Heart left ventricle (tissue), 13 donors: ENCODE measurements around the gene FAM120B.

Experiments
- POLR2A ChIP-seq, 2 donors: fragments of 450-650 bp; IDR thresholded peaks; one replicate each; pipeline ENCODE4 v1.6.1; 2017; ENCODE audit warnings: antibody characterized with exemption in 2 of 2, mild to moderate bottlenecking in 2 of 2, moderate library complexity in 2 of 2
- TF ChIP-seq, protein P1 (sequence below), 12 donors: fragments of 200-600 bp; sonication (generic) in 4 of 12; IDR thresholded peaks; one replicate each; pipeline versions ENCODE4 v1.5.0 to v1.8.0; 2018 to 2022; ENCODE audit warnings: antibody characterized with exemption in 12 of 12, mild to moderate bottlenecking in 5 of 12
- donor health status: ischemic (EF 13 %, LVEDD 7.1; RV severe dilation, severe dysfunction).
- donor health status: DM: no; HTN: yes; CAD: no.
- donor health status: DM: no; HTN: no; CAD: no.
- donor health status: ischemic (EF 25% LVEDD 6.9; RV normal size, moderate dysfunction).
- donor health status: ischemic (EF 25% LVEDD 5.7; RV mildly dilated, moderate dysfunction).
- donor health status: ischemic (EF 35%, LVEDD 5.7; RV mildly dilated, moderate dysfunction).
- donor health status: nonischemic (EF 11% LVEDD 7.7; RV severe dilation, severe dysfunction).
- donor health status: DM: yes; HTN: yes; CAD: no.
- donor health status: PGD.
- donor health status: ischemic (EF 29% LVEDD 5.4; RV normal size, mild dysfunction).
- donor health status: nonischemic (EF 23%, LVEDD 6.1; RV moderate dilation, normal function).

DNA sequence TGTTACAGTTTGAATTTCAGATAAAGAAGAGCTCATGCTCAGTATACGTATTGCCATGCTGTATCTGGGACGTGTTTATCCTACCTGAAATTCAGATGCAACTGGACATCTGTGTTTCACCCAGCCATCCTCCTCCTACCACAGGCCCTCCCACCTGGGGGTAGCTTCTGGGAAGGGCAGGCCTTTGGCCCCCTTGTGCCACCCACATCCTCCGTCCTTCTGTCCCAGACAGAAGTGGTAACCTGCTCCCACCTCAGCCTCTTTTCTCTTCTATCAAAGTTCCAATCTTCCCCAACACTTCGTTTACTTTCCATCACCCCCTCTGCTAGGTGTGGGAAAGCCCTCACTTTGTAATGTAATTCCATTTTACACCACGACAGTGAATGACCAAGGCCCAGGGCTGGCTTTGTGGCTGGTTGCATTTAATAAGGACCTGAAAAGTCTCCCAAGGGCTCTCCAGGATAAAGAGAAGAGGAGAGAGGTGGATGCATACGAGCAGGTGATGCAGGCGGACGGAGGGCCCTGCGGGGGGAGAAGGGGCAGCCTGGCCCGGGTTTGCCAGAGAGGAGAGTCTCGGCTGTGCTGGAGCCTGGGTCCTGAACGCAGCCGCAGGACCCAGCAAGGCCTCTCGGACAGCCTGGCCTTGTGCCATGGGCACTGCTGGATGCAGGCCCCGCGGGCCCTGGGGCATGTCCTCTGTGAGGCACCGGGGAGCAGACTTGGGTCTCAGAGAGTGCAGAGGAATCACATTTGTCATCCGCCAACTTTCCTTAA lies 148.1 kb downstream of the FAM120B start:
- TF ChIP-seq, protein P1, sequence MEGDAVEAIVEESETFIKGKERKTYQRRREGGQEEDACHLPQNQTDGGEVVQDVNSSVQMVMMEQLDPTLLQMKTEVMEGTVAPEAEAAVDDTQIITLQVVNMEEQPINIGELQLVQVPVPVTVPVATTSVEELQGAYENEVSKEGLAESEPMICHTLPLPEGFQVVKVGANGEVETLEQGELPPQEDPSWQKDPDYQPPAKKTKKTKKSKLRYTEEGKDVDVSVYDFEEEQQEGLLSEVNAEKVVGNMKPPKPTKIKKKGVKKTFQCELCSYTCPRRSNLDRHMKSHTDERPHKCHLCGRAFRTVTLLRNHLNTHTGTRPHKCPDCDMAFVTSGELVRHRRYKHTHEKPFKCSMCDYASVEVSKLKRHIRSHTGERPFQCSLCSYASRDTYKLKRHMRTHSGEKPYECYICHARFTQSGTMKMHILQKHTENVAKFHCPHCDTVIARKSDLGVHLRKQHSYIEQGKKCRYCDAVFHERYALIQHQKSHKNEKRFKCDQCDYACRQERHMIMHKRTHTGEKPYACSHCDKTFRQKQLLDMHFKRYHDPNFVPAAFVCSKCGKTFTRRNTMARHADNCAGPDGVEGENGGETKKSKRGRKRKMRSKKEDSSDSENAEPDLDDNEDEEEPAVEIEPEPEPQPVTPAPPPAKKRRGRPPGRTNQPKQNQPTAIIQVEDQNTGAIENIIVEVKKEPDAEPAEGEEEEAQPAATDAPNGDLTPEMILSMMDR (IDR thresholded peaks at IDR 0.05), result no peak
- TF ChIP-seq POLR2A (IDR thresholded peaks at IDR 0.05), result no peak
